Activated T-helper 9 cell treated with anti-CD3 and anti-CD28 coated beads, Interleukin-2, amount 50 U/mL, for 16 hours (primary cell): ENCODE data around the gene CACNG6.
"Not testable (repeated sequence)": the region's sequence is repeated elsewhere in the genome, so short reads cannot be mapped to it uniquely, and the experiment has no call there.

Source experiments
- DNase-seq: peaks from one replicate; pipeline ENCODE4 v3.0.0-alpha.2; 2020; ENCODE audit warnings: low read depth

The CACNG6 gene, protein sequence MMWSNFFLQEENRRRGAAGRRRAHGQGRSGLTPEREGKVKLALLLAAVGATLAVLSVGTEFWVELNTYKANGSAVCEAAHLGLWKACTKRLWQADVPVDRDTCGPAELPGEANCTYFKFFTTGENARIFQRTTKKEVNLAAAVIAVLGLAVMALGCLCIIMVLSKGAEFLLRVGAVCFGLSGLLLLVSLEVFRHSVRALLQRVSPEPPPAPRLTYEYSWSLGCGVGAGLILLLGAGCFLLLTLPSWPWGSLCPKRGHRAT

DNA sequence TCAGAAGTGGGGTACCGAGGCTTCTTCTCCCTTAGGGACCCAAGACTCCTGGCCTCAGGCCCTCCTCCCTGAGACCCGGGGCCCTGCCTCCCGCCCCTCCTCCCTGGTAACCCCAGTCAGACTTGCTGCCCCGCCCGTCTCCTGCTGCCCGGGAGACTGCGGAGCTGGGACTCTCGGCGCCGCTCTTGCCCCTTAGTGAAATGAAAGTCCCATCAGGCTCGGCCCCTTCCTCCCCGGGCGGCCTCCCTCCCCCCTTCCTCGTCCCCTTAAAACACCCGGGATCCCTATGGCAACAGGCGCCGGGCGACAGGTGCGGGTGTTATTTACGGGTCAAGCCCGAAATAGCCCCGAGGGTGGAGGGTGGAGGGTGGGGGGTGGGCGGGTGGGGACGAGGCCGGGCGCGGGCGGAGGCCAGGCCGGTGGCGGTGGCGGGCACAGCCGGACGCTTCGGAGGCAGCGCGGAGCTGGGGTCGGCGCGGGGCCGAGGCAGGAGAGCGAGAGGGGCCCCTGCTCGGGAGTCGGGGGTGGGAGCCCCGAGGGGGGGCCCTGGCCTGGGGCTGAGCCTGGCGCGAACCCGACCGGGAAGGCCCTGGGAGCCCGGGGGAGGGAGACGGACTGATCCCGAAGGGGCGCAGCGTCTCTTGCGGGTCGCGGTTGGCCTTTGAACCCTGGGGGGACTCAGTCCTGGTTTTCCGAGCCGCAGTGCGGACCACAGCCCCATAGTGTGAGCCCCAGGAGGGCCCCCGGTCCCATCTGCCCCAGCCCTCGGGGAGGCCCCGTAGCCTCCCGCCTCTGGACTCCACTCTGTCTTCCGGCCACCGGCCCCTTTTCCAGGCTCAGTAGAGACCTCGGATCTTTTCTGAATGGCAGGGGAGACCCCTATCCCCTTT, at the start of gene CACNG6:
Gene CACNG6 (plus strand): TSS at position 414 of the 890 bp plus-strand sequence. CDS start 1,241 bp downstream, outside the sequence.
- DNase-seq = no peak

GRCh38 chr19:53942001-53942786, 49.2 kb upstream of the CACNG6 start:
- DNase-seq = no peak

GRCh38 chr19:53944416-53944815, 47.0 kb upstream of the CACNG6 start:
- no peak for DNase-seq

- DNase-seq = no peak
These were observed 46.5 kb upstream of the CACNG6 start for GRCh38 chr19:53944933-53945332.

DNA sequence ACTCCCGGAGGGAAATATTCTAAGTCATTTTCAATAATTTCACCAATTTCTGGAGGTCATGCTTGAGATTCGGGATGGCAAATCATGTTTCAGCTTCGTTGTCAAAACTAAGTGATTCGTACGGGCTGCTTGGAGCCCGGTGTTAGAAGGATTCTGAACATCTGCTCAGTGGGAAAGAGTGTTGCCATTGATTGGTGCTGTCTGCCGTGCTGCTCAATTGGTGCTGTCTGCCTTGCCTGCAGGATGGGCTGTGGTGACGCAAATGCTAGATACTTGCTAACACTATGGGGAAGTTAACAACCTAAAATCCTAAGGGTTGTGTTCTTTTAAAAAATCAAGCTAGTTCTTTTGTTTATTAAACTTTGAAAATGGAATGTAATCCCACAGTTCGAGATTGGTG, 46.0 kb upstream of the CACNG6 start:
- DNase-seq = no peak

GRCh38 chr19:53945998-53946397, 45.4 kb upstream of the CACNG6 start:
- DNase-seq = no peak

DNA sequence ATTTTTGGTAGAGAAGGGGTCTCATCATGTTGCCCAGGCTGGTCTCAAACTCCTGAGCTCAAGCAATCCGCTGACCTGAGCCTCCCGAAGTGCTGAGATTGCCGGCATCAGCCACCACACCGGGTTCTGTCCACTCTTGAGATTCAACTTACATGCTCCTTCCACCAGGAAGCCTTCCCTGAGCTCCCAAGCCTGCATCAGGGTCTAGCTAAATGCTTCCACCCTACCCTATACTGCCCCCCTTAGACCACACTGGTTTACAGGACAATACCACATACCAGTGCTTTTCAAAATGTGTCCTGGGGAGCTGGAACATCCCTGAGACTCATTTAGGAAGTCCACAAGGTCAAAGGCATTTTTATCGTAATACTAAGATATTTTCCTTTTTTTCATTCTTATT, 43.8 kb upstream of the CACNG6 start:
- no peak for DNase-seq

DNA sequence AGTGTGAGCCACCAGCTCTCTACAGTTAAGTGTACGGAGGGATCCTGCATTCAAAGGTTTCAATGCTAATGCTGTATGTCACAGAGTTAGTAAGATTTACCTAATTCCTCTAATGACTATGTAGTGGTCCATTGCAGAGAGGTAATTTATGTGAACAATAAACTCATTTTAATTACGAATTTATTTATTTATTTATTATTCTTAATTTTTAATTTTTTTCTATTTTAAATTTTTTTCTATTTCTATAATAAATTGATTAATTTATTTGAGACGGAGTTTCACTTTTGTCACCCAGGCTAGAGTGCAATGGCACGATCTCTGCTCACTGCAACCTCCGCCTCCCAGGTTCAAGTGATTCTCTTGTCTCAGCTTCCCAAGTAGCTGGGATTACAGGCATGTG, 42.8 kb upstream of the CACNG6 start:
- not testable (repeated sequence) for DNase-seq

DNA sequence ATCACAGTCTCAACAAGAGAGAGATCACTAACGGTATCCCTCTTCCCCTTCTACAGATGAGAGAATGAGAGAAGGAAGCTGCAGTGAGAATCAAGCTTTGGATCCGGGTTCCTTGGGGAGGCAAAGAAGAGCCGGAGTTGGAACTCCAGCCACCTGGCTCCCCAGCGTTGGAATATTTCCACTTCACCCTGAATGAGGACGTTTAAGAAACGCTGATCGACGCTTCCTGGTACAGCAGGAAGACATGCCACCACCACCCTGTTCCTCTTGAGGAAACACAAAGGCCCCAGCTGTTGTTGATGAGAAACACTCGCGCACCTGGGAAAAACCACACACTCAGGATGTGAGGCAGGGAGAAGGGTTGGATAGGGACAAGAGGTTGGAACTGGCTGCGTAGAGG, 40.0 kb upstream of the CACNG6 start:
- no peak for DNase-seq

DNA sequence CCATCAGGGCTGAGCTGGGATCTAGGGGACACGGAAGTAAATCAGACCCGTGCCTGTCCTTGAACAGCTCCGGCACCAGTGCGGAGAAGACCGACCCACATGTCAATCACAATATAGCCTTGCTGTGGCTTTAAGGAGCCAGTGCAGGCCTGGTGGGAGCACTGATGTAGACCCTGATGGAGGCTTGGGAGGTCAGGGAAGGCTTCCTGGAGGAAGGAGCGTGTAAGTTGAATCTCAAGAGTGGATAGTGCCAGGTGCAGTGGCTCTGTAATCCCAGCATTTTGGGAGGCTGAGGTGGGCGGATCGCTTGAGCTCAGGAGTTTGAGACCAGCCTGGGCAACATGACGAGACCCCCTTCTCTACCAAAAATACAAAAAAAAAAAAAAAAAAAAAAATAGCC, 39.5 kb upstream of the CACNG6 start:
- DNase-seq = no peak

- no peak for DNase-seq
These were observed 38.1 kb upstream of the CACNG6 start for GRCh38 chr19:53953383-53953782.

DNA sequence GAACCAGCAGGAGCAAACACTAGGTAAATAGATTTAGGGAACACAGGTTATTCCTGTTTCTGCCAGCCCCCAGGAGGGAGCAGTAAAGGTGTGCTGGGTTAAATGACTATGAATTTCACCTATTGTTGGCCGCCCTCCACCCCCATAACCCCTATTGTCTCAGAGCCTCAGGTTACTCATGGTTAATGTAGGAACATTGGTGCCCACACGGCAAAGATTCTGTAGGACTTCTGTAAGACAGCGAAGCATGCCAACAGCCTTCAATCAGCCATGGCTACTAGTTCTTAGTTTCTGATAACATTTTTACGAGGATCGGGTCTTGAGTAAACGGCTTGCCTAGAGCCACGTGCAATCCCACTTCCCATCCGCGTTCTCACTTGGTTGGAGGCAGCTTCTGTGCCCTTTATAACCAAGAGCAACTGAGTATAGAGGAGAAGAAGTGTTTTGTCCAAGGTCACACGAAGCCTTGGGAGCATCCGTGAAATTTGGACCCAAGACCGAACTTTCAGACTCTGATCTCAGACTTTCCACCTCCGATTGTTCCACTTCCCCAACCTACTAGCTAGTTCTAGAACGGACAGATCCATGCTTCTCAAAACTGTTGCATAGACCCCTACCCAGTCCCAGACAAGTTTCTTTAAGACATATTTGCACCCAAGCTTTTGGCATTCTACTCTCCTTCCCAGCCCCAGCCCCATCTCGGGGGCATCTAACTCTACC, 33.8 kb upstream of the CACNG6 start:
- no peak for DNase-seq

DNA sequence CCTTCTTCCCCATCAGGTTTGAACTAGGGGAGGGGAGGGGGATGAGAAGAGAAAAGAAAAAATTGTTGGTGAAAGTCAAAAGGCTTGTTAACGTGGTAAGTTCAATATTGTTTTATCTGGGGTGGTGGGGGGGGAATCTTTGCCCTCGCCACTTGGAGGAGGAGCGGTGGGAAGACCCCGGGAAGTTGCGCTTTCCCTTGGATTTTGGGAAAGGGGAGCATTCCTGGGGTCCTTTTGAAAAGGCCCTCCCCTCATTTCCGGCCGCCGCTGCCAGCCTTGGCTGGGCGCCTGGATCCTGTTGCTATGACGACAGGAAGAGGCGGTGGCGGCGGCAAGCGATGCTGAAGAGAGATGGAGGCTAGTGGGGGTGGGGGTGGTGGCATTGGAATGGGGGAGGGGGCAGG, 33.3 kb upstream of the CACNG6 start:
- no peak for DNase-seq

GRCh38 chr19:53958823-53959757, 32.3 kb upstream of the CACNG6 start:
- no peak for DNase-seq

- DNase-seq = no peak
These were observed 31.2 kb upstream of the CACNG6 start for GRCh38 chr19:53960187-53960586.

DNA sequence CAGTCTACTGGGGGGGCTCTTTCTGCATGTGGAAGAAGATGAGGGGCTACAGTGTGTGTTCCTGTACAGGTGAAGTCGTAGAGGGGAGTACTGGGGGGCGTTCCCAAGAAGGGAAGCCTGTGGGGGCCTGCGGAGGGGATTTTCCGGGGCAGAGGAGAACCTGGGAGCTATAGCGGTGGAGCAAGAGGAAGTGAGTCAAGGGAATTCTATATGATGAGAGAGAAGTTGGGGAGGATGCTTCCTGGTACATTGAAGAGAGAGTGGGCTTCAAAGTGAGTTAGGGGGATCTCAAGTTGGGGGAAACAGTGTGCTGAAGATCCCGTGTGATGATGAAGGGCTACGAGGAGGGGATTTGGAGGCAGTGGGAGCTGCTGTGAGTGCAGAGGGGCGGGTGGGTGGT, 30.6 kb upstream of the CACNG6 start:
- no peak for DNase-seq

- no peak for DNase-seq
These were observed 29.7 kb upstream of the CACNG6 start for GRCh38 chr19:53961523-53962356.

GRCh38 chr19:53962887-53963431, 28.5 kb upstream of the CACNG6 start, which contains the start of gene CACNG8:
Gene CACNG8 (plus strand): TSS chr19:53962937.
- DNase-seq = no peak

DNA sequence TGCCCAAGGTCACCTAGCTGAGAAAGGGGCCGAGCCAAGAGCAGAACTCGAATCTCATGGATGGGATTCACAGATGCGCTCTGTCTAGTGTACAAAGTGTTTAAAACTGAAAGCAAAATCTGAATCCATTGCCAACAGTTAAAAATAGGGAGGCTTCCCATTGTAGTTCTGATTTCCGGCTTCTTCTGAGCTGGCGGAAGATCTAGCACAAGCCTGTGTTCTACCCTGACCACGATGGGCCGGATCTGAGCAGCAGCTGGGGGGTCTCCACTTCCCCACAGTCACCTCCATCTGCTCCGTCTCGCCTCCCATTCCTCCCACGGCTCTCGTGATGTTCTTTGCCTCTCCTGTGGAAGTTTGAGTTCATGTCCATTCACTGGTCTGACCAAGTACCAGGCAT, 26.3 kb upstream of the CACNG6 start:
- no peak for DNase-seq

GRCh38 chr19:53966931-53967330, 24.5 kb upstream of the CACNG6 start:
- DNase-seq = no peak
